NB4 (cell line): ENCODE data around the gene AANAT.

Source experiments
- DNase-seq: peaks from one replicate; pipeline ENCODE4 v3.0.0; 2010; ENCODE audit warnings: low read depth
- H3K4me3 ChIP-seq: one replicate; pipeline ENCODE4 v1.5.1; 2011; ENCODE audit warnings: mild to moderate bottlenecking, low read depth, low read length, moderate library complexity
- CTCF ChIP-seq: IDR thresholded peaks from one replicate; pipeline ENCODE4 v1.5.1; 2012; ENCODE audit warnings: low read depth, low read length
- MAX ChIP-seq: IDR thresholded peaks from 2 replicates; pipeline ENCODE4 v1.6.1; 2011; ENCODE audit warnings: low read depth, low read length
- MYC ChIP-seq: IDR thresholded peaks from 2 replicates; pipeline ENCODE4 v1.6.1; 2011; ENCODE audit warnings: low read depth, low read length
- POLR2A ChIP-seq: IDR thresholded peaks from 2 replicates; pipeline ENCODE4 v1.6.1; 2011; ENCODE audit warnings: mild to moderate bottlenecking; ENCODE audit not compliant: insufficient read length; ENCODE audit errors: extremely low read depth

AANAT gene

GRCh38 chr17:76462556-76463290, 4.7 kb upstream of the AANAT start:
- TF ChIP-seq CTCF (no peak), MYC (no peak), MAX (no peak), POLR2A (no peak)
- peak; percentile 7 for DNase-seq

GRCh38 chr17:76466775-76467130, 650 bp upstream of the AANAT start:
- no peak overlapping the region for H3K4me3 ChIP-seq

More at GRCh38 chr17:76462556-76463290, 4.7 kb upstream of the AANAT start:
- H3K4me3 ChIP-seq = no peak overlapping the region

GRCh38 chr17:76467809-76468633, 618 bp downstream of the AANAT start:
- no peak overlapping the region for H3K4me3 ChIP-seq
- no peak for DNase-seq
- TF ChIP-seq POLR2A = no peak
- no peak for TF ChIP-seq CTCF
- no peak for TF ChIP-seq MAX
- no peak for TF ChIP-seq MYC

More at GRCh38 chr17:76466775-76467130, 650 bp upstream of the AANAT start:
- TF ChIP-seq MYC = no peak
- TF ChIP-seq CTCF = no peak
- TF ChIP-seq POLR2A = no peak
- no peak for TF ChIP-seq MAX
- no peak for DNase-seq

GRCh38 chr17:76468634-76469010, 1.2 kb downstream of the AANAT start:
- no peak for DNase-seq
- TF ChIP-seq CTCF (no peak), POLR2A (no peak), MYC (no peak), MAX (no peak)
- H3K4me3 ChIP-seq = no peak overlapping the region

GRCh38 chr17:76469076-76469990, 1.9 kb downstream of the AANAT start:
- no peak for DNase-seq
- H3K4me3 ChIP-seq = no peak overlapping the region
- TF ChIP-seq CTCF = no peak
- no peak for TF ChIP-seq MAX
- TF ChIP-seq MYC = no peak
- no peak for TF ChIP-seq POLR2A
